Panc1 (cell line): ENCODE data around the gene HORMAD2.

Experiments
- POLR2AphosphoS5 ChIP-seq: IDR thresholded peaks from 2 replicates; pipeline ENCODE4 v1.6.1; 2012; ENCODE audit warnings: mild to moderate bottlenecking, low read depth, low read length, moderate library complexity
- TCF7L2 ChIP-seq: IDR thresholded peaks from 2 replicates; pipeline ENCODE4 v1.6.1; 2011; ENCODE audit warnings: mild to moderate bottlenecking, low read depth, low read length, inconsistent platforms
- TF ChIP-seq, protein P1 (sequence below), 2 experiments: IDR thresholded peaks; 2 replicates each; pipeline ENCODE4 v1.6.1; 2011 to 2012; ENCODE audit warnings: low read depth in 2 of 2, control low read depth in 1 of 2, low read length in 1 of 2, mild to moderate bottlenecking in 1 of 2, moderate library complexity in 1 of 2; ENCODE audit not compliant: insufficient read depth in 1 of 2
- TF ChIP-seq, protein P2 (sequence below): fragments of 450-650 bp; IDR thresholded peaks from 2 replicates; pipeline ENCODE4 v1.5.1; 2017; ENCODE audit warnings: mild to moderate bottlenecking

DNA sequence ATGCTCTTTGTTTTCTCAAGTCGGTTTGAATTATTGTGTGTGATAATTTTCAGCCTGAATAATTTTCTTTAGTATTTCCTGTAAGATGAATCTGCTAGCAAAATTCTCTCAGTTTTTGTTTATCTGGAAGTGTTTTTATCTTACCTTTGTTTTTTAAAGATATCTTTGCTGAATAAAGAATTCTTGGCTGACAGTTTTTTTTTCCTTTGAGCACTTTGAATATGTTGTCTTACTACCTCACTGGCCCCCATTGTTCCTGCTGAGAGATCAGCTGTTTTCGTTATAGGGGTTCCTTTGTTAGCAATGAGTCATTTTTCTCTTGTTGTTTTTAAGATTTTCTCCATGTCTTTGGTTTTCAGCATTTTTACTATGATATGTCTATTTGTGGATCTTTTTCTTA lies 63.0 kb downstream of the HORMAD2 start:
- TF ChIP-seq, protein P1, sequence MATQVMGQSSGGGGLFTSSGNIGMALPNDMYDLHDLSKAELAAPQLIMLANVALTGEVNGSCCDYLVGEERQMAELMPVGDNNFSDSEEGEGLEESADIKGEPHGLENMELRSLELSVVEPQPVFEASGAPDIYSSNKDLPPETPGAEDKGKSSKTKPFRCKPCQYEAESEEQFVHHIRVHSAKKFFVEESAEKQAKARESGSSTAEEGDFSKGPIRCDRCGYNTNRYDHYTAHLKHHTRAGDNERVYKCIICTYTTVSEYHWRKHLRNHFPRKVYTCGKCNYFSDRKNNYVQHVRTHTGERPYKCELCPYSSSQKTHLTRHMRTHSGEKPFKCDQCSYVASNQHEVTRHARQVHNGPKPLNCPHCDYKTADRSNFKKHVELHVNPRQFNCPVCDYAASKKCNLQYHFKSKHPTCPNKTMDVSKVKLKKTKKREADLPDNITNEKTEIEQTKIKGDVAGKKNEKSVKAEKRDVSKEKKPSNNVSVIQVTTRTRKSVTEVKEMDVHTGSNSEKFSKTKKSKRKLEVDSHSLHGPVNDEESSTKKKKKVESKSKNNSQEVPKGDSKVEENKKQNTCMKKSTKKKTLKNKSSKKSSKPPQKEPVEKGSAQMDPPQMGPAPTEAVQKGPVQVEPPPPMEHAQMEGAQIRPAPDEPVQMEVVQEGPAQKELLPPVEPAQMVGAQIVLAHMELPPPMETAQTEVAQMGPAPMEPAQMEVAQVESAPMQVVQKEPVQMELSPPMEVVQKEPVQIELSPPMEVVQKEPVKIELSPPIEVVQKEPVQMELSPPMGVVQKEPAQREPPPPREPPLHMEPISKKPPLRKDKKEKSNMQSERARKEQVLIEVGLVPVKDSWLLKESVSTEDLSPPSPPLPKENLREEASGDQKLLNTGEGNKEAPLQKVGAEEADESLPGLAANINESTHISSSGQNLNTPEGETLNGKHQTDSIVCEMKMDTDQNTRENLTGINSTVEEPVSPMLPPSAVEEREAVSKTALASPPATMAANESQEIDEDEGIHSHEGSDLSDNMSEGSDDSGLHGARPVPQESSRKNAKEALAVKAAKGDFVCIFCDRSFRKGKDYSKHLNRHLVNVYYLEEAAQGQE (IDR thresholded peaks at IDR 0.05; ENCODE audit: insufficient read depth in 1 of 2, low read depth in 2 of 2, low read length in 1 of 2), result no peak
- TF ChIP-seq, protein P2, sequence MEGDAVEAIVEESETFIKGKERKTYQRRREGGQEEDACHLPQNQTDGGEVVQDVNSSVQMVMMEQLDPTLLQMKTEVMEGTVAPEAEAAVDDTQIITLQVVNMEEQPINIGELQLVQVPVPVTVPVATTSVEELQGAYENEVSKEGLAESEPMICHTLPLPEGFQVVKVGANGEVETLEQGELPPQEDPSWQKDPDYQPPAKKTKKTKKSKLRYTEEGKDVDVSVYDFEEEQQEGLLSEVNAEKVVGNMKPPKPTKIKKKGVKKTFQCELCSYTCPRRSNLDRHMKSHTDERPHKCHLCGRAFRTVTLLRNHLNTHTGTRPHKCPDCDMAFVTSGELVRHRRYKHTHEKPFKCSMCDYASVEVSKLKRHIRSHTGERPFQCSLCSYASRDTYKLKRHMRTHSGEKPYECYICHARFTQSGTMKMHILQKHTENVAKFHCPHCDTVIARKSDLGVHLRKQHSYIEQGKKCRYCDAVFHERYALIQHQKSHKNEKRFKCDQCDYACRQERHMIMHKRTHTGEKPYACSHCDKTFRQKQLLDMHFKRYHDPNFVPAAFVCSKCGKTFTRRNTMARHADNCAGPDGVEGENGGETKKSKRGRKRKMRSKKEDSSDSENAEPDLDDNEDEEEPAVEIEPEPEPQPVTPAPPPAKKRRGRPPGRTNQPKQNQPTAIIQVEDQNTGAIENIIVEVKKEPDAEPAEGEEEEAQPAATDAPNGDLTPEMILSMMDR, result no peak
- TF ChIP-seq TCF7L2 (no peak), POLR2AphosphoS5 (no peak)
